Measurements from ENCODE around the gene GYS2.
A peak's percentile ranks its signal among the peaks of the same experiment; 100 is the strongest.

Gene GYS2

DNA sequence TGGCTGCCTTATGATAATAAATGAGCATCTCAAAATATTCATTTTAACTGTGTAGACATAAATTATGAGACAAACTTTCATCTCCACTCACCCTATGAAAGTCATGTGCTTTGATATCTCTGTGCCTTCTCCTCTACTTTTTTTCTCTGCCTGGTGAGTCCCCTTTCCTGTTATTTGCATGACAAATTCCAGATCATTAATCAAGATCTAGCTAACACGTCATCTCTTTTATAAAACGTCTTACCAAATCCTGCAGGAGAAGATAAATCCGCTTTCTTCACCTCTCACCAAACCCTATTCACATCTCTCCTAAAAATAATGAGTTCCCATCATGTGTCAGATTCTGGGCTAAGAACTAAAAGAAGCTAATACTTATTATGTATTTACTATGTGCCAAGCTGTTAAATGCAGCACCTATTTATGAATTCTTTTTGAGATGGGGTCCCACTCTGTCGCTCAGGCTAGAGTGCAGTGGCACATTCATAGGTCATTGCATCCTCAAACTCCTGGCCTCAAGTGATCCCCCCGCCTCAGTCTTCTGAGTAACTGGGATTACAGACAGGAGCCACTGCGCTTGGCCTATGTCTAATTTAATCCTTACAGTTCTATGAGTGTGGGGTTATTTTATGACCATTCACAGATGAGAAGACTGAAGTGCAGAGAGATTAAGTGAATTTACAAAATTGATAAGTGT lies 51.9 kb downstream of the GYS2 start:
- DNase-seq (ENCODE audit: low spot score), result no peak

DNA sequence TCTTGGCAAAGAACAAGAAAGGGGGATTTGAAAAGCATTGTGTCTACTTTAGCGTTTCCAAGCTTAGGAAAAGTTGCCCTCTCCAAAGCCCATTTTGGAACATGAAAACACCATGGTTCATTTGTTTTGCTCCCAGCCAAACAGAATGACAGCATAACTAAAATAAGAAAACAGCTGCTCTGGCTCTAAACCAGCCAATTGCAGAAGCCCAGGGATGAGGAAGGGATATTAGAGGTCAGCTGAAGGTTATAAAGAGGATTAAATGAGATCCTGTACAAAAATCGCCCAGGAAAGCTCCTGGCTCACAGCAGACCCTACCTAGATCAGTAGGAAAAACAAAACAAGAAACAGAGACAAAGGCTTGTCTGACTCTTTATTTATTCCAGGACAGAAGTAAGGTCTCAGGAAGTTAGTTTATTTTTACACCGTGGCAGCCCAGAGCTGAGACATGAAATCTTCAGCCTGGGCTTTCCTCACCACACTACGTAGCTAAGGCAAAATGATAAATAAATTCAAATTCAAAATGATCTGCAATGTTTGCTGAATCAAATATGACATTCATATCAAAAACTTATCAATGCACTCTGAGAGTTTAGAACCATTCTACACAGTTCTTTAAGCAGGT lies 52.7 kb downstream of the GYS2 start:
- DNase-seq (ENCODE audit: low spot score), result no peak

DNA sequence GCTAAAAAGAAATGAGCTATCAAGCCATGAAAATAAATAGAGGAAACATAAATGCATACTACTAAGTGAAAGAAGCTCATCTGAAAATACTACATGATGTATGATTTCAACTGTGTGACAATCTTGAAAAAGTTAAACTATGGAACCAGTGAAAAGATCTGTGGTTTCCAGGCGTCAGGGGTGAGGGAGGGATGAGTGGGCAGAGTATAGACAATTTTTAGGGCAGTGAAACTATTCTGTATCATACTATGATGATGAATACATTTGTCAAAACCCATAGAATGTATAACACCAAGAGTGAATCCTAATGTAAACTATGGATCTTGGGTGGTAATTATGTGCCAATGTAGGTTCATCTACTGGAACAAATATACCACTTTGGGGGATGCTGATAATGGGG lies 57.2 kb downstream of the GYS2 start:
- DNase-seq (ENCODE audit: low spot score), result no peak

DNA sequence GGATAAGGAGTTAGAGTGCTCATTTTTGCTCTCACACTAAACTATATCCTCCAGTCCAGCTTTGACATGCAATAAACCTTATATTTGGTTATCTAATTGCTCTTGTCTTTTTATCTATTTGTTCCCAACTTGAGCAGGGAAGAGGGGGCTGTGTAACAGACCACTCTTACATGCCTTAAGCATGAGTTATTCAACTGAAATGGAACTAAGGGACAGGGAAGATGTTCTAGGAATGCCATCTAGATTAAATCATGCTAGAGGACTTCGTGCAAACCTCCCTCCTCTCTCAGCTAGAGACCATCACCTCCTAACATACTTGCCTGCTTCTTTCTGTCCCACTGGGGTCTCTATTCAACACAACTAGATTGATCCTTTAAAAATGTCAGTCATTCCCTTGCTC lies 57.9 kb downstream of the GYS2 start:
- no peak for DNase-seq (ENCODE audit: low spot score)

DNA sequence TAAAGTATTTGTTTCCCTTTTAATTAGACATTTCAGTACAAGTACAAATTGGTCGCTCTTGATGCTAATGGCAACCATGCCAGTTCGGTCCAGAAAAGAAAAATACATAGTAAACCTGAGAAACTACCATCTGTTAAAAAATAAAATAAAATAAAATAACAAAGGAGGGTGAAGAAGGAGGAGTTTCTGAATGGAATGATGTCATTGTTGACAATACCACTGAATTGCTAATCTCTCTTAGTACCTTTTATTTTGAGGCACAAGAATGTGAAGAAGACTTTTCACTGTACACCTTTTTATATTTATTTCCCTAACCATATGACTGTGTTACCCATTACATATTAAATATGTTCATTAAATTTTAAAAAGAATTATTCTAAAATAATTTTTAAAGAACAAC lies 59.1 kb downstream of the GYS2 start:
- DNase-seq (ENCODE audit: low spot score), result no peak

DNA sequence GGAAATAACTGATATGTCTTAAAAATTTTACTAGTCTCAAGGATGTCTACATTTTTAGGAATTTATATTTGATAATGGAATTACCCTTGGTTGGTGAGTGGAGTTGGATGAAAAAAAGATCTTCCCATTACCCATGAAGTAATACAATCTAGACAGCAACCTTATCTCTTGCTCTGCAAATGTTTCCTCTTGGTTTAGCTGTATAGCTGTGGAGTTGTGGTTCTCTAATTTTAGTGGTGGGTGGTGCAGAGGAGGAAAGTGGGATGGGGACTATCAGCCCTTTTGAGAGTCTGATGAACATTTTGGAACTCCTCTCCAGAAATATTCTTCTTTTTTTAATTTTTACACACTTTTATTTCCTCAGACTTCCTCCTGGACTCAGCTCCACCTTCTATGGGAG lies 61.5 kb downstream of the GYS2 start:
- no peak for DNase-seq (ENCODE audit: low spot score)

DNA sequence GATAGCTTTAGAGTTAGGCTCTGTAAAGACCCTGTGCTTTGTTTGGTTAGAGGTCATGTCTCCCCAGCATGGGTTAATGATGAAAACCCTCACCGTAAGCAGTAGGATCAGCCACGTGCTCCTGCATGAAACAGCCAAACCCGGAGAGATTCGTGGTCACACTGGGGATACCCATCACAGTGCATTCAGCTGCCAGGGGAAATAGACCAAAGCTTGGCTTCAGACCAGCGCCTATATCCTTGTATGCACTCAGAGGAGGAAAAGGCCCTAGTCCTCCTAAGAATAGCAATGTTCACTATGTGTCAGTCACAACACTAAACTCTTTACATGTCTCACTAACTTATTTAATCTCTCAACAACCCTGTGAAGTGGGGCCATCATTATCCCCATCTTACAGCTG lies 62.2 kb downstream of the GYS2 start:
- DNase-seq (ENCODE audit: low spot score), result no peak

DNA sequence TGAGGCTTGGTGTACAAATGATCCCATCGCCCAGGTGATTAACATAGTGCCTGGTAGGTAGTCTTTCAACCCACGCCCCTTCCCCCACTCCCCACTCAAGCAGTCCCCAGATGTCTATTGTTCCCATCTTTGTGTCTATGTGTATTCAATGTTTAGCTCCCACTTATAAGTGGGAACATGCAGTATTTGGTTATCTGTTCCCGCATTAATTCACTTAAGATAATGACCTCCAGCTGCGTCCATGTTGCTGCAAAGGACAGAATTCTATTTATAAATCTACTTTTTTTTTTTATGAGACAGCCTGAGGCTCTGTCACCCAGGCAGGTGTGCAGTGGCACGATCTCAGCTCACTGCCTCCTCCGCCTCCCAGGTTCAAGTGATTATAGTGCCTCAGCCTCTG lies 62.9 kb downstream of the GYS2 start:
- DNase-seq (ENCODE audit: low spot score), result no peak

DNA sequence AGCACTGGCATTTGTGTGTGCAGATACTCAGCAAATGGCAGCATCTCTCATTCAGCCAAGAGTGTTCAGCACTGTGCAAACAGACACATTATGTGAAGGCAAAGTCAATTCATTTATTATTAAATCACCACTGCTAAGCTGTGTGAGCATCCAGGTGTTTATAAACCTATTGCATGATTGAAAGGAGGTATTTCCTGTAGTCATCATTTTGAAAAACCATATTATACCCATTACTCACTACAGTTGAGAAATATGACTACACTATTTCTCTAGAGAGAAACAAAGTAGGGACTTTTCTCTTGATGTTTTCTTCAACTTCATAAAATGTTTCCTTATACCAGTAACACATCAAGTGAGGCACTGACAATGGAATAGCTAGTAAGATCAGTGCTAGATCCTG lies 64.8 kb downstream of the GYS2 start:
- DNase-seq (ENCODE audit: low spot score), result no peak

DNA sequence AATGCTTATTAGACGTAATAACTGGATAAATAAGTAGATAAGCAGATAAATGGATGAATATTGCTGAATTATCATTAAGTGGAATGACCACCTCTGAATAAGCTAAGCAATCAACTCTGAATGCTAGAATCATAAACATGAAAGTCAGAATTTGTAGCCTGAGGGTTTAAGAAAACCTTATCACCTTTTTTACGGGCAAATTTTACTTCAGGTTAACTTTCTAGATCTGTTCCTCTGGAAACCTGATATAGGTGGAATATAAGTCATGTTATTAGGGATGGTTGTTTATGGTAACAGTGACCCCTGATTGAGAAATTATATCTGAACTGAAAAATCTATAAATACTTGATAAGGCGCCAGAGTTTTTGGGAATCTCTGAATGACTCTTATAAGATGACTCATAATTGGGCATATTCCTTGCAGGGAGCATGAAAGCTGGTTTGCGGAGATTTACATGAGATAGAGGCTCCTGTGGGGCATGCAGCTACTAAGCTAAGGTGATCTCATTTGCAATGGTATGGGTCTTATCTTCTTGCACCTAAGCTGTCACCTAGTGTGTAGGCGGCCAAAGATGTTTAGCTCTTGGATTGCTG lies 66.5 kb downstream of the GYS2 start:
- DNase-seq (ENCODE audit: low spot score), result no peak

DNA sequence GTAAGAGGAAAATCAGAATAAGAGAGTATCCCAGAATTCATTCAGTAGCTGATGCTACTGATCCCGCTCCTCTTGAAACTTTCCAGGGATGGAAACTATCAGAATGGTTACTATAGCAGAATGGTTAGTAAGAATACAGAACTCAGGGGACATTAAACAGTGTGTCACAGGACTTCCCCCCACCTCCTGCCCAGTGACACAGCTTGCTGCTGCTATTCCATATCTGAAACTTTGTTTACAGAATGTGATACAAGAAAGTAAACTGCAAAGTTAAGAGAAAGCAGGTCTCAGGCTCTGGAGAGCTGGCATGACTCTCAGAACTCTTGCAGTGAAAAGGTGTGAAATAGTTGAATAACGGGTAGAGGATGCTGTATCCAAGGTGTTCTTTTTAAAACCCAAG lies 75.2 kb downstream of the GYS2 start:
- no peak for DNase-seq (ENCODE audit: low spot score)

DNA sequence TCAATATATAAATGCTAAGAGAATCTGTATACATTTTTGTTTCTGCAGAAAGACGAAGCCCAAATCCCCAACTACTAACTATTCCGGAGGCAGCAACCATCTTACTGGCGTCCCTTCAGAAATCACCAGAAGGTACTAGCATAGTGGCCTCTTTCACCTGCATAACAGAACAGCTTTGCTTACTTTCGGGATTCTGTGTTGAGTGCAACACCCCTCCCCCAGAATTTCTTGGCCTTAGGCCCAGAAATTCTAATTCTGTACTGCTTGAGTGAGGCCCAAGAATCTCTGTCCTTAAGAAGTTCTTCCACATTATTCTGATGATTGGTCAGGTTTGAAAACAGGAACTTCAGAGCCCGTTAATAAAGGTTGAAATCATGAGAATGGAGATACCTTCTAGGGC lies 75.7 kb downstream of the GYS2 start:
- DNase-seq (ENCODE audit: low spot score), result no peak

DNA sequence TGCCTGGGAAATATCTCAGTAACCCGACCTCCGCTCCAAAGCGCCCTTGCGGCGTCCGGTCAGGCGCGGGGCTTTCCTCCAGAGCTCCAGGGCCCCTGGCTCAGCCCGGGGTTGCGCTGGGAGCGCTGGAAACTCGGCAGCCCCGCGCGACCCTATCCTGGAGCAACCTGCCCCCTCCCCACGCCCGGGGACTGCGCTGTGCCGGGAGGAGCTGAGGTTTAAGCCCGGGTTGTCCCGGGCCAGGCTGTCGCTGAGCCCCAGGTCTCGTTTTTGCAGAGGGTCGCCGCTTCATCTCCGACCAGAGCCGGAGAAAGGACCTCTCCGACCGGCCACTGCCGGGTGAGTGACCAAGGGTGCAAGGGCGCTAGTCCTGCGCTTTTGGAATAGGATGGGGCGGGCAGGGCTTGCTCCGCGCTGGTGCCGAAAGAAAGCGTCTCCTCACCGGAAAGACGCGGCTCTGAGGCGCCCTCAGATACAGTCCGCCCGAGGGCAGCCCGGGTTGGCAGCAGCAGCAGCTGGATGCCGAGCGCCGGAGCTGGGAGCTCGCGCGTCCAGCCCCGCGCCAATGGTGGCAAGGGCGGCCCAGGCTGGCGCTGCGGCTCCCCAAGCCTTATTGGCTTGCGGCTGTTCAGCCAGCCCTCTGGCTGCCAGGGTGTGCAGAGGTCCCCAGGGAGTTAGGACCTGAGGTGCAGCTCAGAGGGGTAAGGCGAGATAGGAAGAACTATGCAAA lies 77.0 kb downstream of the GYS2 start:
- DNase-seq (ENCODE audit: low spot score), result peak; percentile 49

DNA sequence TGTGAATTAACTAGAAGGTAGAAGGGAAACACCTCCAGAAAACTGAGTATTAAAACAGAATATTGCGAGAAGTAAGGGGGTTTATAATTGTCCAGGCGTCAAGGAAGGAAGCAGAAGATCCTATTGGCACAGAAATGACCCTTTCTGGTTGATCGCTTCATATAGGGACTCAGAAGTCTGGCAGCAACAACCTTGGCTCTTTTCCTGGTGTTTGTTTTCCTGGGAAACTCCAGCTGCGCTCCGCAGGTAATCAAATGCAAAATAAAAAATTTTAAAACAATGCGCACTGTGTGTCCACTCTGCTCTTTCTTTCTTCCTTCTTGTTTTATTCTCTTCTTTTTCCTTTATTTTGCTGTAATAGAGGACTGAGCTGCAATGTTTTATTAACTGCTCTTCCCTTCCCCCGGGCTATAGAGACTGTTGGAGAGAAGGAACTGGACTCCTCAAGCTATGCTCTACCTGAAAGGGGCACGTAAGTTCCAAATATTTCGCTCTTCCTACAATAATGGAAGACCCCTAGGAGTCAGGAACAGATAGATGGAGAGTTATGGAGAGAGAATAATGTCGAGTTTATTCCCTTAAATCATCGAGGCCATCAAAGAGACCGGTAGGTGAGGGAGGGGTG lies 77.8 kb downstream of the GYS2 start:
- DNase-seq (ENCODE audit: low spot score), result no peak

DNA sequence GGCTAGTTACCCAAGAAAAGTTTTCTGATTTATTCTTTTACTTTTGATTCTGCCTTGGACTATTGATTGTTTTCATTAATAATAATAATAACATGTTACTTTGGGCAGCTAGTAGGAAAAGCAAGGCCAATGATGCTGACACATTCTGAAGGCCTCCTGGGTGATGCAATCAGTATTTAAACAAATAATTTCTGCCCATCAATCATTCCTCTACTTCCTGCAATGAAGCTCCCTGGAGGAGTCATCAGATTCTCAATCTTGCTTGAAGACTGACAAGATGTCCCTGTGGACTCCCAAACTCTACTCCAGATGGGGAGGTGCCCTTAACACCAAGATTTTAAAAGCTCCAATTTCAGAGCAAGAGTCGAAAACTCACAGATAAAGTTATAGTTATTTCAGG lies 78.6 kb downstream of the GYS2 start, which contains the start of gene SPX:
TSS of gene SPX (plus strand) at position 244 of the 400 bp plus-strand sequence. CDS start 177 bp downstream, outside the sequence.
- DNase-seq (ENCODE audit: low spot score), result no peak

DNA sequence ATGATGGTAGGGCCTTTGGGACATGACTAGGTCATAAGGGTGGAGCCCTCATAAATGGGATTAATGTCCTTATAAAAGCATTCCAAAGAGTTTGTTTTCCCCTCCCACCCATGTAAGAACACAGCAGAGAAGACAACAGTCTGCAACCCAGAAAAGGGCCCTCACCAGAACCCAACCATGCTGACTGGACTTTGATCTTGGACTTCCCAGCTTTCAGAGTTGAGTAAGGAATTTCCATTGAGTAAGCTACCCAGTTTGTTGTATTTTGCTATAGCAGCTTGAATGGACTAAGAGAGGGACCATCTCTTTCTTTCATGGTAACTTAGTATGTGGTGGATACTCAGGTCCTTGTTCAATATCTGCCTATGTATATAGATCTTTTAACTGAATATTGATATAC lies 81.5 kb downstream of the GYS2 start:
- no peak for DNase-seq (ENCODE audit: low spot score)

DNA sequence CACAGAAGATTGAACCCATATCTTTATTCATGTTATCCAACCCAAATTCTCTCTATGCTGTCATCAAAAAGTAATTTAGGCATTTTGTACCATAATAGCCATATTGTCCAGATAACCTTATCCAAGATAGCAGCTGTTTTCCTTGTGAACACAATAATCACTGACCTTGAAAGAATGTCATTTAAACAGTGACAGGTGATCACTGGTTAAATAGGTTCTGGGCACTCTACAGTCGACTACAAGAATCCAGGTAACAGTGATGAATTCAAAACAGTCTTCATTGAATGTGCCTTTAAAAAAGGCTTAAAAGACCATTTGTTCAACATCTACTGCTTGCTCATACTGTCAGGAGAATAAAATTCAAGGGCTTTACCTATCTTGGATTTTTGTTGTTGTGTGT lies 83.1 kb downstream of the GYS2 start:
- no peak for DNase-seq (ENCODE audit: low spot score)

DNA sequence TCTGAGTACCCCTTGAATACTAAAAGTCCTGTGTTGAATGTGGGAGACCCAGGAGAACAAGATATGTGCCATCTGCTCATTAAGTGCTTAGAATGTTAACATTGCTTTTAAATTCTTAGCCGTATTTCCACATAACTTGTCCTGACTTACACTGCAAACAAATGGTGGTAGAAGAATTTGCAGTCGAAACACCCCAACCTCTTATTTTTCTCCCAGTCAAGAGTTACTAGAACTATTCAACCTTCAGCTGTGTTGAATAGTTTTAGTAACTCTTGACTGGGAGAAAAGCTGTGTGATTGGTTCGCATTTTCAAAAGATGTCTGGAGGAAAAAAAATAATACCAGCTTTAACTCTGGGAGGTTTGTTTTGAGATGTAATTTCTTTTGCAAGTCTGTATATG lies 86.2 kb downstream of the GYS2 start:
- no peak for DNase-seq (ENCODE audit: low spot score)

DNA sequence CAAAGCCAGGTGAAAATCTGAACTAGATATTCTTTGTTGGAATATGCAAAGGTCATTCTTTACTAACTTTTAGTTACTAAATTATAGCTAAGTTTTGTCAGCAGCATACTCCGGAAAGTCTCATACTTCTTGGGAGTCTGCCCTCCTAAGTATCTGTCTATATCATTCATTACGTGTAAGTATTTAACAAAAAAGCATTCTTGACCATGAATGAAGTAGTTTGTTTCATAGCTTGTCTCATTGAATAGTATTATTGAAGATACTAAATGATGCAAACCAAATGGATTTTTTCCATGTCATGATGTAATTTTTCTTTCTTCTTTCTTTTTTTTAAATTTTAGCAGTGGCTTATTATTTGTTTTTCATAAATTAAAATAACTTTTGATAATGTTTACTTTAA lies 88.4 kb downstream of the GYS2 start:
- no peak for DNase-seq (ENCODE audit: low spot score)

DNA sequence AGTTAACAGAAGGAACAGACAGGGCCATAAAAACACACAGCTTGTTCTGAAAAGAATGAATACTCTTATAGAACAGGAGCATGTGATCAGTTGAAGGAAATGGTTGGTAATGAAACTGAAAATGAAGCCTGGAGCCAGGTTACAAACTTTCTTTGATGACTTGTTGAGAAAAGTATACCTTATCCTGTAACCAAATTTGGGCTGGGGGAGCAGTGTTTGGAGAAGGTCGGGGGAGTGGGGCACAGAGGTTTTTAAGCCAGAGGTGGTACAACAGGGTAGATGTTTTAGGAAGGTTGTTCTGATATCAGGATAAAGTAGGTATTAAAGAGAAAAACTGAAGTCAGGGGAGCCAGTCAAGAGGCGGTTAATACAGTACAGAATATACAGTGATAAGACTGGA lies 94.9 kb downstream of the GYS2 start:
- peak; percentile 3 for DNase-seq (ENCODE audit: low spot score)

DNA sequence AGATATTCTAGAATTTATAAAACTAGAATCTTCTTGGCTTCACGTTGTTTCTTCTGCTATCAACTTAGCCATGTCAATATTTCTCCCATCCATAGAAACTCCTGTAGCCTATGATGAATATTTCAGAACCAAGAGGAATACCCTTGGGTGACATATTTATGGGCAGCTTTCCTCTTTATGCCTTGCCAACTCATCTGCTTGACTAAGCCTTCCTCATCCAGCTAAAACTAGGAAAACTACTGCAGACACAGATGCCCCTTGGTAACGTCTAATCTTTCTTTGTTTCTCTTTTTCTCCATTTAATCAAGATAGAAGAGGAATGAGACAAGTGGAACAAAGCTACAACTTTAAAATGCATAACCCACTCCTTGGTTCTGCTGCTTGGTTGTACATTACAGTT lies 96.8 kb downstream of the GYS2 start:
- DNase-seq (ENCODE audit: low spot score), result no peak

DNA sequence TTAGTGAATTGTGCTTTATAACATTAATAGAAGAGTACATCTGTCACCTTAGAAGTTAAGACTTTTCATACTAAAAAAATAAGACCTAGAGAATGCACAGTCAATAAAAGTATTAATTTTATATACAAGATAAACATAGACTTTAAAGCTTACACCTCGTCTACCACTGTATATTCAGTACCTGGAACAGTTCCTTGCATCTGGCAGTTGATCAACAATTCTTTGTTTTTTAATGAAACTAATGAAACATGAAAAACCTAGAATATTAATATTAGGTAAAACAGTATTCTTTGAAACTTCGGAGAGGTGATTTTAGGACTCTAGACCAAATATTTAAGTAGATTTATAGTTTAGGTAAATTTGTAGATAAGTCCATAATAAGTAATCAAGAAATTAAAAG lies 98.8 kb downstream of the GYS2 start:
- no peak for DNase-seq (ENCODE audit: low spot score)

DNA sequence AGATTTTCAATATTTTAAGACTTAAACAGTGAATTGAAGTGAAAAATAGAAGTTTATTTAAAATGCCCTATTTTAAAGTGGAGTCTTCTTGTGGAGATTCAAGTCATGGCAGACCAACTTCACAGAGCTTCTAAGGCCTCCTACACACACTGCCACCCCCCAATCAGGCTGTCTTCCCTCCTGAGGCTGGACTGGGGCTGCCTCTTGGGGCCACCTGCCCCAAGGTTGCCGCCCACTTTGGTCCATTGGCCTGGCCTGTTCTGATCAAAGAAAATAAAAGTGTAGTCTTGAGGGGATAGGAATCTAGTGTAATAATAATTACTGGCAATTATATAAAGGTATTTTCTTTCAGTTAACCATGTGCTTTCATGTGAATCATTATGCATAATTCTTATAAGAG lies 101.8 kb downstream of the GYS2 start:
- no peak for DNase-seq (ENCODE audit: low spot score)
